Activated CD4-positive, alpha-beta T cell treated with anti-CD3 and anti-CD28 coated beads, Interleukin-2, amount 50 U/mL, for 48 hours (primary cell): ENCODE results near the gene CXCL11.
"Not testable (repeated sequence)": the region's sequence is repeated elsewhere in the genome, so short reads cannot be mapped to it uniquely, and the experiment has no call there.

Source experiments
- DNase-seq, 2 experiments: peaks; one replicate each; pipeline ENCODE4 v3.0.0-alpha.2; 2020

Gene CXCL11

DNA sequence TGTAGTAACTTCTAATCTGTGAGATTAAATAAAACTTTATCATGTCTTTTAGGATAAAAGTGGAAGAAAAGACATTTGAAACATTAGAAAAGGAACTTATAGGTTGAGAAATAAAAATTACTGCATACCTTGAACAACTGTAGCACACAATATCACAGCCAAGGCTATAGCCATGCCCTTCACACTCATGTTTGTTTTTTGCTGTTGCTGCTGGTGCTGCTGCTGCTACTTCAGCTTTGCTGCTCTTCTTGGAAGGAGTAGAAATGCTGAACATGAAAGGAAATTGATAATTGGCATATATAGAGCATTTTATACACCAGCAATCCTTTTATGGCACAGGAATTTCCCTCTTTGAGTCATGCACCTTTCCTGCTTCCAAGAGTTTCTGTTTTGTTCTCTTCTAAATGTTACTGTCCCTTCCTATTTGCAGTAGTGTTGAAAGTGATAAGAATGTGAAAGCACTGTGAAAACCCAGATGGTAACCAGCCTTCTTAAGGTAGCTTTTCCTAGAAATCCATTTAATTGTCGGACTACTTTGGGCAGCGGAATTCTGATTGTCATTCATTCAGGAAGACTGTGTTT lies at the start of gene CXCL11:
Gene CXCL11 (minus strand): TSS at position 272 of the 582 bp plus-strand sequence. CDS start 83 bp downstream, at position 189.
- DNase-seq: no peak

DNA sequence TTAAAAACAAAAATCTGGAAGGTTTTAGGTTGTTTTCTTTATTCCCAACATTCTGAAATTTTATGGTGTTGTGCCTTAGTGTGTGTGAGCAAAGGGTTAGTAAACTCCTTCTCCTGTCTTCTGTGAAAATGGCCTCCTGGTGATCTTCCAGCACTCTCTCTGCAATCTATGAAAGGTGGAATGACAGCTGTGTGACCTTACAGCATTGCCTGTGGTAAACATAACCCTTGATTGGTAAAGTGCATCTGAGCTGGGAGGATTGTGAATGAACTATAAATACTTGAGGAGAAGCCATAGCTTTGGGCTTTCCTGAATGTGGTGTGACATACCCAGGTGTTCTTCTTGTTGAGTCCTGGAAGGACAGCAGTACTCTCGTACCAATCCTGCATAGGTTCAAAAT lies 48.7 kb upstream of the CXCL11 start:
- no peak for DNase-seq

GRCh38 chr4:76083386-76083988 lies 47.6 kb upstream of the CXCL11 start:
- DNase-seq: no peak

DNA sequence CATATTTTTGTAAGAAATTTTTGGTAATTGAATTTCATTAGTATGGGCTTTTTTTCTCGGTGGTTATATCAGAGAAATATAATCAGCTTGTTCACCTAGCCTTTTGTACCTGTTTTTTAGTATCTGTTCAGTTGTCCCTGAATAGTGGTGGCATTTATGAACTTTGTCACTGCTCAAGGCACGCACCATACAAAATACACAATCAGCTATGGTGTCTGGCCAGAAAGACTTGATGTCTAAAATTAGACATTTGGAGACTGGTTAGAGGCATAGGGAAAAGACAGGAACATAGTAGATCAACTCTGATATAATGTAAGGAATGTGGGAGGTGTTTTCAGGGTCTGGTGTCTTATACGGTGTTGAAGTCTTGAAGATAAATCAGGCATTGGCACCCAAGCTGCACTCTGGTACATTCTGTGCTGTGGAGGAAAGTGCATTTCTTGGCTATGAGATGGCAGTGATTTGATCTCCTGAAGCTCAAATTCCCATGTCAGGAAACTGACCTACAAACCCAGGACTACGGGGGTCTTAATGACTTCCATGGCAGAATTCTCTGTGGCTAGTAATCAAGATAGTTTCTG lies 42.3 kb upstream of the CXCL11 start:
- DNase-seq: no peak

DNA sequence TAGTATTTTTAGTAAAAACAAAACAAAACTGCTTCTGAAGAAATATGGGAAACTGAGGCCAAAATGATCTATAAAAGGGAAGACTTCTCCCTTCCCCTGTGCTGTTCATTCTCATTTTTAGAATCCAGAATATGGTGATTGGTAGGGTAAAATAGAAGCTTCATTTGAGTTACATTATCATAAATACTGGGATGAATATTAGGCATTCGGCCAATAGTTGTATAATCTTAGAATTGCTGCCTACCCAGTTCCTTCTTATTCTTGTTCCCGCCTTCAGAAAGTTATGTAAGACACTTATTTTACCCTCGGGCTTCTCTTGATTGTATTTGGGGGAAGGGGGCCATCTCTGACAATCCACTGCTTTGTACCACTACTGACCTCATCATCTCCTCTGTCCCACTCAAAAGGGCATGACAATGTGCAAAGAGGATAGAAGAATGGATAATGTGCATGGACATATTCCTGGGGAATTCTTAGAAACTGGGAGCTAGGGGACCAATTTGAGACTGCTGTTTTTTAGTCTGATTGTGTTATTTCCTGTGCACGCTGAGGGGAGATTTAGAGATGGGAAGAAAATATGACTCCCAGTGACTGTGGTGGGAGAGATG lies 39.2 kb upstream of the CXCL11 start:
- DNase-seq: no peak

GRCh38 chr4:76074468-76074867 lies 38.6 kb upstream of the CXCL11 start, which contains the start of gene ART3:
TSS of gene ART3 (plus strand) at chr4:76074709. CDS start at chr4:76075890, 1,181 bp downstream.
- no peak for DNase-seq

- no peak for DNase-seq
These were observed 36.9 kb upstream of the CXCL11 start for GRCh38 chr4:76072760-76073159.

DNA sequence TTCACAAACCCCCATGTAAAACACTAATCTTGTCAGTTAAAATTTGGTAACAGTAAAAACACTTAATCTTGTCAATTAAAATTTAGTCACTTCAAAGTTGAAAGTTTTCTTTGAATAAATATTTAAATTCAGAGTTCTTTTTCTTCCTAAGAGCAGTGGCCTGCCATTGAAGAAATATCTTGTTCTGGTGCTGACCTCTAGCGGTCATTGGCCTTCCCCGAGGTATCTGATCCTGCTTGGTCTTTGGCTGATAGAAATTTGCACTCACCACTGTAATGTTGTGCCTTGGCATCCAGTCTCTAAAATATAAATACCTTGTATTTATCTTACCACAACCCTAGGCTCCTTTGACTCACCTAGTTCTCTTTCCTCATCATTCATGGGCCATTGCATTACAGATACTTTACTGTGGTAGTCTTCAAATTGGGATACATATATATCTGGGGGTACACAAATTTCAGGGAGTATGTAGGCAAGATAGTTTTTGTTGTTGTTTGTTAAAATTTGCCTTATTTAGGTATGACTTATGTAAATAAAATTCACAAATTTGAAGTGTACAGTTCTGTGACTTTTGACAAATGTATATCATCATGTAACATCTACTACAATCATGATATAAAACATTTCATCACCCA lies 31.9 kb upstream of the CXCL11 start:
- peak; percentile 74 to 83 for DNase-seq

DNA sequence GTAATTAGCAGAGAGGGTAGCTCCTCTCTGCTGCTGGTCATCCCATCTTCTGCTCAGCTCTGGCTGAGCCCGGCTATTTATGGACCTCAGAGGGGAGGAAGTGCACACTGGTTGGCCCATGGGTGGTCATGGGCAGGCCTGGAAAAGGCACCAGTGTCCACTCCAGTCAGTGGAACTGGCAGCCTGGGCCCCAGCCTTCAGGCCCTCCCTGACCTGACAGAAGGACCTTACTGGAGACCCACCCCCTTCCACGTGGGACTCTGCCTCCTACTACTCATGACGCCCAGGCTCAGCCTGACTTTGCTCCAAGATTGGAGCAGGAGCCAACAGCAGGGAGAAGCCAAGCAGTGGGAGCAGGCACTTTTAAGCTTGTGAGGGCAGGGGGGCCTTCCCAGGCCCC lies 30.7 kb upstream of the CXCL11 start:
- no peak for DNase-seq

GRCh38 chr4:76061982-76062381 lies 26.1 kb upstream of the CXCL11 start:
- DNase-seq: no peak

- DNase-seq: no peak
These were observed 25.6 kb upstream of the CXCL11 start for GRCh38 chr4:76061421-76061820.

- DNase-seq: no peak
These were observed 24.6 kb upstream of the CXCL11 start for GRCh38 chr4:76060506-76060905.

GRCh38 chr4:76059750-76060149 lies 23.9 kb upstream of the CXCL11 start:
- DNase-seq: no peak

DNA sequence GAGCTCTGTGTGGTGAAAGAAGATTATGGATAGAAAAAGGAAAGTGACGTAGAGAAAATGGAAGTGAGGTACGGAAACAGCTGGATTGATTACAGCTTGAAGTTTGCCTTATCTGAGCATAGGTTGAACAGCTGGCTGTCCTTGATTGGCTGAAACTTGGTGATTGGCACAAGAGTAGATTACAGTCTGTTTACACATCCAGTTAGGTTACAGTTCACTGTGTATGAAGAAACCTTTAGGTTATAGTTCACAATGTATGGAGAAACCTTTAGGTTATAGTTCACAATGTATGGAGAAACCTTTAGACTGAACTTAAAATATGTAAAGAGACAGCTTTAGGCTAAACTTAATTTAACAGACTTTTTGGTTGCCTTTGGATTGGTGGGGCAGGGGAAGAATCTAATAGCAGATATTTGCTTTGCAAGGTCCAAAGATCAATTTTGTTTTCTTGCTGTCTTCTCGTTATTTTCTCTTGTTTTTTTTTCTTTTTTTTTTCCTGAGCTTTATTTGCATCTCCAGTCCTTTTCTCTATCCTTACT lies 23.1 kb upstream of the CXCL11 start:
- DNase-seq: no peak

DNA sequence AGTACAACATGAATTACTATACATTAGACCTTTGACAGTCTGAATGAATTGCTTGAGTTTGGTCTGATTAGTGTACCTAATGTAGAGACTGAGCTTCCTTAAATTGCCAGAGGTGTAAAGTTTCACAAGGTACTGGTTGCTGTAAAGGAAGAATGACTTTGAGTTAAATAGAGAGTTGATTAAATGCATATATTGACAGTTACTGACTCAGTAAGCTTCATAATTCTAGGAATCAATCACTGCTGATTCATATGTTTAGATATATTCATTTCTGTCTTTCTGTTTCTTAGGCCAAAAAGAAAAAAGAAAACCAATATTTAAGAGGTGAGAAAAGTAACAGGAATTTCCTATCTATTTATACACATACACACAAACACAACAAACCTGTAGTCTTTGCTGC lies 22.4 kb upstream of the CXCL11 start:
- no peak for DNase-seq

DNA sequence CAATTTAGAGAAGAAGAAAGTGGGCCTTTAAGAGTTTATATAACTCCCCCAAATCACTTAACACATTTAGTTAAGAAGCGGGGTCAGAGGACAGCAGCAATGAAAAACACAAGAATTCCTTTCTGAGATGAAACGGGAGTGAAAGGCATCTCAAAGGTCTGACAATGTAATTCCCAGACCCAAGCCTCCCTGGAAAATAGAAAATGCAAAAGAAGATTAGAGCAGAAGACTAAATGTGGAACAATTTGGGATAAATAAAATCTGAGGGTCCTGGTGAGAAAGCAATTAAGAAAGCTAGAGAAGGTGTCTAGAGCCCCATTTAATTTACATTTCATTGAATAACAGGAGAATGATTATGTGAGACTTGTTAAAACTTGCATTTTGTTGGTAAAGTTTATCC lies 19.6 kb upstream of the CXCL11 start:
- DNase-seq: no peak

- peak in 1 of 2 experiments; percentile 32 for DNase-seq
These were observed 19.1 kb upstream of the CXCL11 start for GRCh38 chr4:76055016-76055415.

DNA sequence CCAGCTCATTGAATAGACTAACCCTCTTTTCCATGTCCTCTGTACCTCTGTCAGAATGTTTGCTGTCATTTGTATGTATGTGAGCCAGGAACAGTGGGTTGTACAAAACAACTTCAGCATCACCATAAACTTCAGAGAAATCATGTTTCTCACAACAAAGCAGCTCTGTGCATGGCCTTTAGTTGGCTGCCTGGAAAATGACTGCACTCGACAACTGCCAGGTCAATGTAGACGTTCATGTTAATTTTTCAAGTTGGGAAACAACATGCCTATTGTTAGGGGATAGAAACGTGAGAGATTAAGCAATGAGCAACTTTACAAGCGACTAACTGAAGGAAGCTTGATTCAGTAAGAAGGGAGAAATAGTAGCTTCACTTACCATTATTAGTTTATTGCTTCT lies 17.9 kb upstream of the CXCL11 start:
- no peak for DNase-seq

GRCh38 chr4:76050560-76051050 lies 14.7 kb upstream of the CXCL11 start:
- DNase-seq: not testable (repeated sequence)

GRCh38 chr4:76049860-76050416 lies 14.1 kb upstream of the CXCL11 start:
- DNase-seq: not testable (repeated sequence)

GRCh38 chr4:76044686-76045085 lies 8.8 kb upstream of the CXCL11 start:
- not testable (repeated sequence) for DNase-seq

DNA sequence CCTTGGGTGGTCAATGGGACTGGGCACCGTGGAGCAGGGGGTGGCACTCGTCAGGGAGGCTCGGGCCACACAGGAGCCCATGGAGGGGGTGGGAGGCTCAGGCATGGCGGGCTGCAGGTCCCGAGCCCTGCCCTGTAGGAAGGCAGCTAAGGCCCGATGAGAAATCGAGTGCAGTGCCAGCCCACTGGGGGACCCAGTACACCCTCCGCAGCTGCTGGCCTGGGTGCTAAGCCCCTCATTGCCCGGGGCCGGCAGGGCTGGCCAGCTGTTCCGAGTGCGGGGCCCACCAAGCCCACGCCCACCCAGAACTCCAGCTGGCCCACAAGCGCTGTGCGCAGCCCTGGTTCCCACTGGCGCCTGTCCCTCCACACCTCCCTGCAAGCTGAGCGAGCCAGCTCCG lies 7.4 kb upstream of the CXCL11 start:
- not testable (repeated sequence) for DNase-seq
